ENCODE data around the gene SLC9A3. TPM values are rescaled to one million over a fixed set of nuclear protein-coding genes. Genes with fewer than 3 reads are reported as not detected.

The SLC9A3 gene
- total RNA-seq, 4 donors from 2014 or later, result 2.4 to 3.8 (median 3.5) TPM

DNA sequence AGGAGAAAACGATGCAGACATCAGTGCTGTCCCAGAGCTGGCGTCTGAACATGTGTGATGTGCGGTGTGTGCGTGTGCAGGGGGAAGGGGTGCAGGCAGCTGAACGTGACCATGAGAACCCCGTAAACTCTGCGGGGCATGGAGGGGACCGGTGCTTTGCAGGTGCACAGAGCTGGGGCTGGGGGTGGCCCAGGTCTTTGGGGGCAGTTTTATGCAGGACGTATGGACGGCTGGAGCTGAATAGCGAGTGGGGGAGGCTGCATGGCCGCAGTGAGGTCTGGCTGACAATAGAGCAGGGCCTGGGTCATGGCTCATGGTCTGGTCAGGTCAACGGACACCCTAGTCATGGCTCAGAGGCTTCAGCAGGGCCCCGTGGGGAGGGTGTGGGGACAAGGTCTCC lies 84.6 kb downstream of the SLC9A3 start:
- no peak overlapping the region for H3K27ac ChIP-seq
- DNase-seq, result no peak
- peaks cover 16 to 22% (median 20%) of the 10 kb centered on the region in 3 donors for H3K4me1 ChIP-seq
- no peaks in the 10 kb centered on the region for H3K36me3 ChIP-seq
- H3K27me3 ChIP-seq, result peaks cover 0 to 14% (median 0%) of the 10 kb centered on the region in 4 donors
- intact Hi-C loops (cut with DNase I), result loop anchor here (10.0 kb wide), 1 partner anchor 175 kb away; the partner anchor contains the start of gene CEP72
- 73% methylated on average over 11 of the region's 14 CpGs for WGBS, 2 donors
- H3K9me3 ChIP-seq, result no peaks in the 10 kb centered on the region
- no peak overlapping the region for H3K4me3 ChIP-seq
- TF ChIP-seq, protein P1, sequence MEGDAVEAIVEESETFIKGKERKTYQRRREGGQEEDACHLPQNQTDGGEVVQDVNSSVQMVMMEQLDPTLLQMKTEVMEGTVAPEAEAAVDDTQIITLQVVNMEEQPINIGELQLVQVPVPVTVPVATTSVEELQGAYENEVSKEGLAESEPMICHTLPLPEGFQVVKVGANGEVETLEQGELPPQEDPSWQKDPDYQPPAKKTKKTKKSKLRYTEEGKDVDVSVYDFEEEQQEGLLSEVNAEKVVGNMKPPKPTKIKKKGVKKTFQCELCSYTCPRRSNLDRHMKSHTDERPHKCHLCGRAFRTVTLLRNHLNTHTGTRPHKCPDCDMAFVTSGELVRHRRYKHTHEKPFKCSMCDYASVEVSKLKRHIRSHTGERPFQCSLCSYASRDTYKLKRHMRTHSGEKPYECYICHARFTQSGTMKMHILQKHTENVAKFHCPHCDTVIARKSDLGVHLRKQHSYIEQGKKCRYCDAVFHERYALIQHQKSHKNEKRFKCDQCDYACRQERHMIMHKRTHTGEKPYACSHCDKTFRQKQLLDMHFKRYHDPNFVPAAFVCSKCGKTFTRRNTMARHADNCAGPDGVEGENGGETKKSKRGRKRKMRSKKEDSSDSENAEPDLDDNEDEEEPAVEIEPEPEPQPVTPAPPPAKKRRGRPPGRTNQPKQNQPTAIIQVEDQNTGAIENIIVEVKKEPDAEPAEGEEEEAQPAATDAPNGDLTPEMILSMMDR (IDR thresholded peaks at IDR 0.05), result no peak
- no peak for TF ChIP-seq POLR2A (IDR thresholded peaks at IDR 0.05)

DNA sequence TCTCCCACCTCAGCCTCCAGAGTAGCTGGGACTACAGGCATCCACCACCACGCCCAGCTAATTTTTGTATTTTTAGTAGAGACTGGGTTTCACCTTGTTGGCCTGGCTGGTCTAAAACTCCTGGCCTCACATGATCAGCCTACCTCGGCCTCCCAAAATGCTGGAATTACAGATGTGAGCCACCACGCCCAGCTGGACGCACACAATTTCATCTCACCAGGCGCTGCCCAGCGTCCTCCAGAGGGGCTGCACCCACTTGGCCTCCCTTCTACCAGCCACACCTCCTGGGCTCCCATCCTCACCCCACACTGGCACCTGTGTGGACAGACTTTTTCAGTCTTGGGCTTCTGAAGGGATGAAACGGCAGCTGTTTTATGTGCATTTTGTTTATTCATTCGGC lies 85.1 kb downstream of the SLC9A3 start:
- Histone ChIP-seq H3K36me3 (no peaks in the 10 kb centered on the region), H3K9me3 (no peaks in the 10 kb centered on the region), H3K27me3 (peaks cover 0 to 18% (median 0%) of the 10 kb centered on the region in 4 donors), H3K4me3 (no peak overlapping the region), H3K27ac (no peak overlapping the region), H3K4me1 (peaks cover 12 to 18% (median 17%) of the 10 kb centered on the region in 3 donors)
- 77 to 81% methylated on average over 8 of the region's 8 CpGs for WGBS, 2 donors
- no peak for TF ChIP-seq POLR2A (IDR thresholded peaks at IDR 0.05)
- TF ChIP-seq, protein P1 (IDR thresholded peaks at IDR 0.05), result no peak
- intact Hi-C loops (cut with DNase I), result no loop called here
- DNase-seq, result no peak

DNA sequence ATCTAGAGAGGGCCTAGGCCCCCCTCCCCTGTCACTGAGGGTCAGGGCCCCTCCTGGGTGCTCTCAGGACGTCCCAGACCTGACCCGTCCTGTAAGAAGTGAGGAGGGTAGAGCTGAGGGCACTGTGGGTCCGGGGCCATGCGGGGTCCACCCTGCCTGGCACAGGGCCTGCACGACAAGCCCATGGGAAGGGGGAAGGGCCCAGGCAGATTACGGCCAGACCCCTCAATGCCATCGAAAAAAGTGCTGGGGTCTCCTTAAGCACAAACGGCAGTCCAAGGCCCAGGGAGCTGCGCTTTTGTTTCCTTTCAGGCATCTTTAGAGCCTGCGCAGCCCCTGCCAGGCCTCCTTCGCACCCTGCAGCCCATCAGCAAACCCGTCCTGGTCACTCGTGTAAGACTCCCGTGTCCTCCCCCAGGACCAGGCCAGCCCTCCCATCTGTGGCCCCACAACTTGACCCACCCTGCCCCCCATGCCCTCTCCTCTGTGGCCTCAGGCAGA lies 85.7 kb downstream of the SLC9A3 start:
- DNase-seq, result no peak
- WGBS, 2 donors, result 76 to 91% methylated on average over 6 to 14 of the region's 14 CpGs
- H3K27me3 ChIP-seq, result peaks cover 0 to 20% (median 0%) of the 10 kb centered on the region in 4 donors
- intact Hi-C loops (cut with DNase I), result no loop called here
- H3K27ac ChIP-seq, result no peak overlapping the region
- no peak overlapping the region for H3K4me3 ChIP-seq
- H3K36me3 ChIP-seq, result no peaks in the 10 kb centered on the region
- peaks cover 6 to 11% (median 10%) of the 10 kb centered on the region in 3 donors for H3K4me1 ChIP-seq
- H3K9me3 ChIP-seq, result no peaks in the 10 kb centered on the region
- TF ChIP-seq, protein P1 (IDR thresholded peaks at IDR 0.05), result no peak
- no peak for TF ChIP-seq POLR2A (IDR thresholded peaks at IDR 0.05)

DNA sequence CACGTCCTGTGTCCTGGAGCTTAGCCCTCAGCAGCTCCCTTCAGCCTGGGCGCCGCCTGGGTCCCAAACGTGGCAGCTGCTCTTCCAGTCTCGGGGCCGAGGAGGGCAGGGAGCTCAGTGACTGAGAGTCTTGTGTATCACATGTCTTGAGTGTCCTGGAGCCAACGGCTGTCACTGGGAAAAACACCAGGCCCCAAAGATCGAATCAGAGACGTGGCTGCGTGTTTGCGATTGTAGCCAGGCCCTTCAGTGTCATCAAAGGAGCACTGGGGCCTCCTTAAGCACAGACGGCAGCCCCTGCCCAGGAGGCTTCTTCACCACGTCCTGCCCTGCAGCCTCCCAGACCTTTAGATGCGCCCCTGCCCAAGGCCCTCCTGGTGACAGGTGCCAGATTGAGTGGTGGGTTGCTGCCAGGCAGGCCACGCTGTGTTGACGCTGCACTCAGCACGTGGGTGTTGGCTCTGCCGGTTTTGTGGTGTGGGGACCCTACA lies 86.9 kb downstream of the SLC9A3 start:
- H3K27me3 ChIP-seq, result peaks cover 0 to 20% (median 0%) of the 10 kb centered on the region in 4 donors
- intact Hi-C loops (cut with DNase I), result no loop called here
- 68 to 80% methylated on average over 9 to 12 of the region's 18 CpGs for WGBS, 2 donors

DNA sequence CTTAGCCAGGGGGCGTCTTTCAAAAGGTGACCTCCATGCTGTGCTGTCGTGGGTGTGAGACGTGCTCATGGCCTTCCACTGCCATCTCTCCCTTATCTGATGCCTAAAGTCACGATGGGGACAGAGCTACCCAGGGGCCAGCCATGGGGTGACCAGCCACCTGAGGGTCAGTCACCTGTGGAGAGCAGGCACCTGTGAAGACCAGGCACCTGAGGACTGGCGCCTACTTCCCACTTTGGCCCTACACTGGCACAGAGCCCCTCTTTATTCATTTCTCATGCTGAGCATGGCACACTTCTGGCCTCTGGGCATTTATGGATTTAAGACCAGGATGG lies 87.6 kb downstream of the SLC9A3 start:
- no peak for DNase-seq
- peaks cover 0 to 20% (median 0%) of the 10 kb centered on the region in 4 donors for H3K27me3 ChIP-seq
- intact Hi-C loops (cut with DNase I), result no loop called here

More for the DNA sequence above, 86.9 kb downstream of the SLC9A3 start:
- Histone ChIP-seq H3K27ac (no peak overlapping the region), H3K4me3 (no peak overlapping the region), H3K4me1 (peaks cover 5 to 6% (median 5%) of the 10 kb centered on the region in 3 donors), H3K9me3 (no peaks in the 10 kb centered on the region), H3K36me3 (no peaks in the 10 kb centered on the region)
- TF ChIP-seq, protein P1 (IDR thresholded peaks at IDR 0.05), result no peak
- no peak for TF ChIP-seq POLR2A (IDR thresholded peaks at IDR 0.05)
- DNase-seq, result no peak

More for the DNA sequence above, 87.6 kb downstream of the SLC9A3 start:
- Histone ChIP-seq H3K36me3 (no peaks in the 10 kb centered on the region), H3K4me3 (no peak overlapping the region), H3K4me1 (no peaks in the 10 kb centered on the region), H3K27ac (no peak overlapping the region), H3K9me3 (no peaks in the 10 kb centered on the region)
- no peak for TF ChIP-seq POLR2A (IDR thresholded peaks at IDR 0.05)
- TF ChIP-seq, protein P1 (IDR thresholded peaks at IDR 0.05), result no peak
- 67% methylated on average over 1 of the region's 5 CpGs; no CpG with 5 or more reads in 1 of the 2 donors for WGBS, 2 donors

Measured in esophagus squamous epithelium (tissue), 5 donors.